Activated B cell treated with CpG ODN at 0.5 μM for 24 hours (primary cell): ENCODE measurements around the gene COL25A1. TPM values are rescaled to one million over a fixed set of nuclear protein-coding genes. Genes with fewer than 3 reads are reported as not detected.

Experiments
- ATAC-seq: fragments of 200-7000 bp; cut with Tn5 transposase; one replicate; pipeline ENCODE4 v1.10.0; 2021; ENCODE audit warnings: low read depth, mild to moderate bottlenecking, moderate library complexity
- CTCF ChIA-PET: fragments of 350-600 bp; sonication (Branson Sonifier 250); formaldehyde crosslinking; loops from one replicate; lab custom pipeline; 2021; ENCODE audit warnings: antibody characterized with exemption; lab: Charles Lee
- POLR2A ChIA-PET: fragments of 350-600 bp; sonication (Branson Sonifier 250); formaldehyde crosslinking; loops from one replicate; lab custom pipeline; 2021; ENCODE audit warnings: antibody characterized with exemption; lab: Charles Lee
- DNase-seq: peaks from one replicate; pipeline ENCODE4 v3.0.0; 2022
- H3K27ac Mint-ChIP-seq: one replicate; pipeline ENCODE4 v1.8.0; 2020; ENCODE audit warnings: mixed read lengths
- H3K27me3 Mint-ChIP-seq: one replicate; pipeline ENCODE4 v1.8.0; 2021; ENCODE audit warnings: mixed read lengths
- H3K36me3 Mint-ChIP-seq: one replicate; pipeline ENCODE4 v1.8.0; 2021; ENCODE audit warnings: low read depth, mixed read lengths
- H3K4me1 Mint-ChIP-seq: one replicate; pipeline ENCODE4 v1.8.0; 2021; ENCODE audit warnings: mixed read lengths
- H3K4me3 Mint-ChIP-seq: one replicate; pipeline ENCODE4 v1.8.0; 2020; ENCODE audit warnings: mild to moderate bottlenecking, mixed read lengths
- H3K9me3 Mint-ChIP-seq: one replicate; pipeline ENCODE4 v1.8.0; 2020; ENCODE audit warnings: mixed read lengths
- intact Hi-C: fragments of 100-400 bp; cut with micrococcal nuclease; formaldehyde crosslinking; loops from one replicate; pipeline ENCODE4 v1.15.1; 2024
- total RNA-seq: library from RNA; stranded (reverse); gene quantifications from 2 replicates; pipeline ENCODE4 v1.2.3, GENCODE V29; 2022
- TF ChIP-seq, protein P1 (sequence below): fragments of 200-600 bp; IDR thresholded peaks from one replicate; pipeline ENCODE4 v1.8.0; 2022; ENCODE audit warnings: antibody characterized with exemption, mild to moderate bottlenecking

The COL25A1 gene
- total RNA-seq, 1 donor from 2014 or later, result not detected

DNA sequence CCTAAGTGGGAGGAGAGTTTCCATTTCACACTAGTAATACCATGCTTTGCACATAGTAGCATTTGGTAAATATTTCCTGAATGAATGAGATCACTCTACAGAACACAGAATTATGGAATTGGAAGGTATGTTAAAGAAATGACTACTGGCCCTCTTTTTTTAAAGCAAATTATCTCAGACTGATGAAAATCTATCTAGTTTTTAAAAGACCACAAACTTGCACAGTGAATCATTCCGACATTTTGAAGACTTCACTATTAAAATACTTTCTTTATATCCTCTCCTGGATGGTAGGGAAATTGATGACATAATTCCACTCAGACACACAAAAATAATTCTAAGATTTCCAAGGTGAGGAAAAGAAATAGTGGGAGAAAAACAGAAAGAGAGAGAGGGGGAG is 471.2 kb downstream of the COL25A1 start:
- TF ChIP-seq, protein P1, sequence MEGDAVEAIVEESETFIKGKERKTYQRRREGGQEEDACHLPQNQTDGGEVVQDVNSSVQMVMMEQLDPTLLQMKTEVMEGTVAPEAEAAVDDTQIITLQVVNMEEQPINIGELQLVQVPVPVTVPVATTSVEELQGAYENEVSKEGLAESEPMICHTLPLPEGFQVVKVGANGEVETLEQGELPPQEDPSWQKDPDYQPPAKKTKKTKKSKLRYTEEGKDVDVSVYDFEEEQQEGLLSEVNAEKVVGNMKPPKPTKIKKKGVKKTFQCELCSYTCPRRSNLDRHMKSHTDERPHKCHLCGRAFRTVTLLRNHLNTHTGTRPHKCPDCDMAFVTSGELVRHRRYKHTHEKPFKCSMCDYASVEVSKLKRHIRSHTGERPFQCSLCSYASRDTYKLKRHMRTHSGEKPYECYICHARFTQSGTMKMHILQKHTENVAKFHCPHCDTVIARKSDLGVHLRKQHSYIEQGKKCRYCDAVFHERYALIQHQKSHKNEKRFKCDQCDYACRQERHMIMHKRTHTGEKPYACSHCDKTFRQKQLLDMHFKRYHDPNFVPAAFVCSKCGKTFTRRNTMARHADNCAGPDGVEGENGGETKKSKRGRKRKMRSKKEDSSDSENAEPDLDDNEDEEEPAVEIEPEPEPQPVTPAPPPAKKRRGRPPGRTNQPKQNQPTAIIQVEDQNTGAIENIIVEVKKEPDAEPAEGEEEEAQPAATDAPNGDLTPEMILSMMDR, result no peak
- Mint-ChIP-seq H3K36me3 (no peaks in the 10 kb centered on the region), H3K4me1 (no peaks in the 10 kb centered on the region), H3K9me3 (no peaks in the 10 kb centered on the region), H3K27me3 (peaks cover 12% of the 10 kb centered on the region), H3K27ac (no peak overlapping the region), H3K4me3 (no peak overlapping the region)
- DNase-seq (no peak), ATAC-seq (no peak)
- intact Hi-C loops, result loop anchor here (10.0 kb wide), 1 partner anchor 574 kb away; no protein-coding TSS in a partner anchor
- POLR2A ChIA-PET, result no interaction called here
- CTCF ChIA-PET, result no interaction called here

DNA sequence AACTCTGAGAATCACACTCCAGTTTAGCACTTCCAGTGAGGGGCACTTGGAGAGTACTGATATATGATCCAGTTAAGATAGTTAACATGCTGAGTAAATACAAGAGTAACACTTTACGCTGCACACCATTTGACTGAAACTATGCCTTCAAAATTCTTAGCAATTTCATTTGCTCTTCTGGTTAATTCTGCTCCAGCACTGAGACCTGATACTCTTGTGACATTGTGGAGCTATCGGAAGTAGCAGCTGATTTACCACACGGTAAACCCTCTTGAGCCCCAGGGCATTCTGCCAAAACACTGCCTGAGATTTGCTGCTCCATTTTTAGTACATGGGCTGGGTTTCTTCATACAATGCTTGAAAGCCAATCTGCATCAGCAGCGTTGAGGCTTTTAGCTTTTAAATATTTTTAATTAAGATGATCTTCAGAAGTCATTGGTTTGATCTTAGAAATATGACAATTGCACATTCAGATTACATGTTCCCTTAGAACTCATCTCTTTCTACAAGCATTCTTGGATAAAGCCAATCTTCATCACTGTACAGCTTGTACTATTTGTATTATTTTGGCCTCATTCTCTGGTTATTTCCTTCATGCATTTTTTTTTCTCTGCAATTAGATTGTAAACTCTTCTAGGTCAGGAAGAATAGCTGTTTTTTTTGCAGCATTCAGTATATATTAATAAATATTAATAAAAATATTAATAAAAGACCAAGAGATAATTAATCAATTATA is 471.8 kb downstream of the COL25A1 start:
- H3K27ac Mint-ChIP-seq, result no peak overlapping the region
- H3K27me3 Mint-ChIP-seq, result peaks cover 12% of the 10 kb centered on the region
- no peaks in the 10 kb centered on the region for H3K36me3 Mint-ChIP-seq
- H3K4me3 Mint-ChIP-seq, result no peak overlapping the region
- CTCF ChIA-PET, result no interaction called here
- intact Hi-C loops, result loop anchor here (10.0 kb wide), 1 partner anchor 574 kb away; no protein-coding TSS in a partner anchor
- POLR2A ChIA-PET, result no interaction called here
- H3K9me3 Mint-ChIP-seq, result no peaks in the 10 kb centered on the region
- TF ChIP-seq, protein P1, result no peak
- no peak for DNase-seq
- no peaks in the 10 kb centered on the region for H3K4me1 Mint-ChIP-seq
- no peak for ATAC-seq

DNA sequence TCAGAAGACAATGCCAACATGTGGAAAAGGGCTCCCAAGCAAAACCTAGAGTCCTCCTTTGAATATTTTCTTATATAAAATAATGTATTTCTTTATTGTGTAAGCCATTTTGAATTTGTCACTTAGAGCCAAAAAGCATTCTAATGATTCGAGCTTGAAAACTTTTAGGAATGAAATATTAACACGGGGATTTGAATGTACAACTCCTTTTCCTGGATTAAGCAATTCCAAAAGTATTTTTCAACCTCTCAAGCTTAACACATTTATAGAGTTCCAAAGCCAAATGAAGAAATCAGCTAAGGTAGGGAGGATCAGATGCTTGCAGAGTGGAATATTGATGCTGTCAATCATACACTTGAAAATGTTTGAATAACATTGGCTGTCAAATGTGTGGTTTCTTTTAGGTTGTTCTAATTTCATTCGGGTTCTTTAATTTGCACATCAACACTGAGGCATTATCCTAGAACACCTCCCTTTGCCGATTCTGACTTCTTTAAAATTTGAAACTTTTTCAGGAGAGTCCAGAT is 472.4 kb downstream of the COL25A1 start:
- no peak overlapping the region for H3K27ac Mint-ChIP-seq
- H3K4me1 Mint-ChIP-seq, result no peaks in the 10 kb centered on the region
- ATAC-seq (no peak), DNase-seq (no peak)
- ChIA-PET POLR2A (no interaction called here), CTCF (no interaction called here)
- TF ChIP-seq, protein P1, result no peak
- peaks cover 12% of the 10 kb centered on the region for H3K27me3 Mint-ChIP-seq
- intact Hi-C loops, result loop anchor here (10.0 kb wide), 1 partner anchor 575 kb away; no protein-coding TSS in a partner anchor
- H3K9me3 Mint-ChIP-seq, result no peaks in the 10 kb centered on the region
- H3K36me3 Mint-ChIP-seq, result no peaks in the 10 kb centered on the region
- no peak overlapping the region for H3K4me3 Mint-ChIP-seq

DNA sequence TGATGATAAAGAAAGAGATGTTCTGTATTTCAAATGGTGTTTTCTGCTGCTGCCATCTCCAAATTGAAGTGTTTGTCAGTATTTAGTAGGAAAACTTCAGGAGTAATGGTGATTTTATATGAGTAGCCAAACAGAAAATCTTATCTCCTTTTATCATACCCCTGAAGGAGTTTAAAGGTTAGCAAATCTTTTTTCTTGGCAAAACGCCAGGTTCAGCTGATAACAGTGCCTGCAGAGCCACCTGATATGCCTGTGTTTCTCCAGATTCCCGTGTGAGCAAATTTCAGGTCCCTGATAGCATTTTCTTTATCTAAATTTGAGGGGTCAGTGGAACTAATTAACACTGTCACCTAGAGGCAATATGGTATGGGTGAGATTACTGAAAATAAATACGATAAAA is 473.8 kb downstream of the COL25A1 start:
- H3K4me1 Mint-ChIP-seq, result no peaks in the 10 kb centered on the region
- no peak overlapping the region for H3K4me3 Mint-ChIP-seq
- no peaks in the 10 kb centered on the region for H3K9me3 Mint-ChIP-seq
- H3K27me3 Mint-ChIP-seq, result peaks cover 12% of the 10 kb centered on the region
- POLR2A ChIA-PET, result no interaction called here
- no peak overlapping the region for H3K27ac Mint-ChIP-seq
- no peaks in the 10 kb centered on the region for H3K36me3 Mint-ChIP-seq
- ATAC-seq (no peak), DNase-seq (no peak)
- CTCF ChIA-PET, result no interaction called here
- TF ChIP-seq, protein P1, result no peak
- intact Hi-C loops, result no loop called here

DNA sequence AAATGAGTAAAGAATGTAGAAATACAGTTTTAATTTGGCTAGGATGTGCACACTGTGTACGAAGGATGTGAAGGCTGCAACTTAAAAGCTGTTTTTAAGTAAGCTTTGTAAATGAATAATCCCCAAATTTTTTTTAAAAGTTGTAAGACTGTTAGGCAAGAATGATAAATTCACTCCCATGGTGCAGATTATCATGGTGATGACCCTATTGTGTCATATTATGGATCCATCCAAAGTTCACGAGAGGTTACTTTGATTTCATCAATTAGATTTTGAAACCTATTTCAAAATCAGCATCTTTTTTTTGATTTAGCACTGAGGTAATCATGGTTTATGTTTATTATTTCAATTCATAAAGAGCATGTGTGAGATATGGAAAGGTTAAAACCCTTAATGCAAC is 476.7 kb downstream of the COL25A1 start:
- no peak for DNase-seq
- CTCF ChIA-PET, result no interaction called here
- Mint-ChIP-seq H3K36me3 (no peaks in the 10 kb centered on the region), H3K27ac (no peak overlapping the region), H3K4me3 (no peak overlapping the region), H3K9me3 (no peaks in the 10 kb centered on the region), H3K27me3 (peaks cover 10% of the 10 kb centered on the region), H3K4me1 (no peaks in the 10 kb centered on the region)
- POLR2A ChIA-PET, result no interaction called here
- no peak for ATAC-seq
- intact Hi-C loops, result no loop called here
- TF ChIP-seq, protein P1, result no peak
